NCI-H446 treated with DMSO at 0.1 percent for 48 hours (cell line): ENCODE measurements around the gene FHOD3.

Source experiments
- DNase-seq: peaks from one replicate; lab custom pipeline; 2025; lab: John Stamatoyannopoulos, UW

Gene FHOD3

GRCh38 chr18:36665952-36666351 is 368.4 kb downstream of the FHOD3 start:
- DNase-seq = no peak

- DNase-seq = no peak
Observed at GRCh38 chr18:36667811-36668210, 370.3 kb downstream of the FHOD3 start.

GRCh38 chr18:36668349-36668748 is 370.8 kb downstream of the FHOD3 start:
- no peak for DNase-seq

DNA sequence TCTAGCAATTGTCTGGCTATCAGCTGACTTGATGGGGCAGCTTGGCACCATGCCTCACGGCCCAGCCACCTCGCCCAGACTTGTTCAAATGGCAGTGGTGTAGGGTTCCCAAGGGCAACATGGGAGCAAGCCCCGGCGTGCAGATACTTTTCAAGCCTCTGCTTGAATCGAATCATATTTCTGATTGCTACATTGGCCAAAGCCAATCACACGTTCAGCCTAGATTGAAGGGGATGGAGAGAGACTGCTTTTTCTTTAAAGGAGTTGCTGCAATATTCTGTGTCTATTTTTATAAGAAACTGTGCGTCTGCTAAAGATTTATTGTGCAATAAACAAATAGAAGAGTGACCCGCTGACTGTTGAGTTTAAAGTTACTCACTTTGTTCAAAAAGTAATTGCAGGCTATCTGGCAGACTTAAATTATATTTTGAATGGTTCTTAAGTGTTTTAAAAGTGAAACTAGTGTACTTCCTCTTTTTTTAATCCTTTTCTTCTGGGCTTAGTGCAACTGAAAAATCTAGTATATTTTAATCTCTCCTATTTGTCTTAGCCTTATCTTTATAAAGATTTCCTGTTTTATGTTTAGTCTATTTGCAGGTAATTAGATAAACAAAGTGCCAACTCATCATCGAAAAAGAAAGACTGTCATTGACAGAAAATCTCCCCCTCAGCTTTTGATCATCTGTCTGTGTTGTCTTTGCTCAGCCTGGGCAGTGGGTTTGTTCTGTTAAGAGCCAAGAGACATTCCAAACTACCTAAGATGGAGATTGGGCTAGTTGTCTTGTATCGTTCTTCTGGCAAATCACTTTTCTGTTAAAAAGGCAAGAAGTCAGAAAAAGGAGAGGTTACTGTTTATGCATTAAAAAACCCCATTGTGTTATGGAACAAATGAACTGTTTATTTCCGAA is 375.2 kb downstream of the FHOD3 start:
- no peak for DNase-seq

DNA sequence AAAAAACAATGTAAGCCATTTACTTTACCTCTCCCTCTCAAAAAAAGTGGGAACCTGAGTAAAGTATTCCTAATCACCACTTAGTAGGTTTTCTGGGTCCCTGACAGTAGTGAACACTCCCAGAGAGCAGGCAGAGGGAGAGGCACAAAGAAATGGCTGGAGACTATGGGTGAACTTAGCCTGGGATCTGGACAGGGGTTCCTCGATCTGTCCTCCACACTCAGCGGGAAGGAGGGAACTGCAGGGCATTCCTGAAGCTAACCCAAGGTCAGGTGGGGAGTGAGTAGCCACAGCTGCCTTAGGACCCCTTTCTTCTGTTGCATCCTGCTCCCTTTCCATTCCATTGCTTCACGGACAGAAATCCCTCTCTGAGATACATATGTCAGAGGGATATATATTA is 375.9 kb downstream of the FHOD3 start:
- DNase-seq = no peak

DNA sequence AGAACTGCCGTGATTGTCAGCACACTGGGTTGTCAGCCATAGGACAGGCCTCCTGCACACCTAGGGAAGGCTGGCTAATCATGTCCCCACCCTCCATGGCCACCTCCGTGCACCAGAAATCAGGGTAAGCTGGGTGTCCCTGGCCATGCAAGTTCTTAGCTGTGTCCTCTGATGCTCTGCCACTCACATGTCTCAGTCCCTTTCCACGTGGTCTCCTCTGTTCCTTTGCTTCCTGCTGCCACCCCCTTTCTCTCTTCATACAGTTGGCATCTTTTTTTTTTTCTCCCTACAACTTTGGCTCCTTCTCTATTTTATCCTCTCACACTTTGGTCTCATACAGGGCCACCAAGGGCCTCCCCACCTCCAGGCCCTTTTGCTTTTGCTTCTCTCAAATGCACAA is 377.6 kb downstream of the FHOD3 start:
- DNase-seq = no peak

DNA sequence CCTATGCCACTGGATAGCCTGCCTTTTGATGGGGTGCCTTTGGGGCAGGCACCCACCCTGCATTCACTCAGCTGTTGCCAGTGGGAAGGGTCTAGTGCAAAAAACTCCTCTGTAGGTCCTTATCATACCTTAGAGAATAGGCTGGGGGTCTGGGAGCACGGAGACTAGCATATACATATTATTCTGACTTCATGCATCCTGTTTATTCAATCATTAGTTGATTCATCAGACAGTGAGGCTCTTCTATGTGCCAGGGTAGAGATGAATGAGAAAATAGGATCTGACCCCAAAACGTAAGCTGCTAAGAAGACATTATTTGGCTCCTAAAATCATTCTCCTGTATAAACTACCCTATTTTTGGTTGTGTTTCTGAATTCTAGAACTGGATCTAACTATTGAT is 378.0 kb downstream of the FHOD3 start:
- no peak for DNase-seq

DNA sequence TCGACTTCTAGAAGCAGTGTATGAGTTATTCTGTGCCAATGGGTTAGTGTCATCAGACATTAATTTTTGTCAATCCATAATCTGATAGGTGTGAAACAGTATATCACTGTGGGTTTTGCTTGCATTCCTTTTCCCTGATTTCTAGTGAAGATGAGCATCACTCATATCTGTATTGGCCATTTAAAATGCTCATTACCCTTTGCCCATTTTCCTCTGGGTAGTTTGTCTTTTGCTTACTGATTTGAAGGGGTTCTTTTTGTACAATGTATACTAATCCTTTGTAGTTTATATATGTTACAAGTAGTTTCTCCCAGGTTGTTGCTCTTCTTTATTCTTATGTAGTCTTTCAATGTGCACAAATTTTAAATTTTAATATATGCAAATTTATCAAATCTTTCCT is 379.1 kb downstream of the FHOD3 start:
- no peak for DNase-seq

- DNase-seq = no peak
Observed at GRCh38 chr18:36680042-36680441, 382.5 kb downstream of the FHOD3 start.

- DNase-seq = no peak
Observed at GRCh38 chr18:36685580-36685979, 388.1 kb downstream of the FHOD3 start.

GRCh38 chr18:36688020-36688965 is 390.8 kb downstream of the FHOD3 start:
- DNase-seq = peak; percentile 0

GRCh38 chr18:36692371-36692770 is 394.9 kb downstream of the FHOD3 start:
- DNase-seq = no peak

- DNase-seq = no peak
Observed at GRCh38 chr18:36692921-36693332, 395.4 kb downstream of the FHOD3 start.

DNA sequence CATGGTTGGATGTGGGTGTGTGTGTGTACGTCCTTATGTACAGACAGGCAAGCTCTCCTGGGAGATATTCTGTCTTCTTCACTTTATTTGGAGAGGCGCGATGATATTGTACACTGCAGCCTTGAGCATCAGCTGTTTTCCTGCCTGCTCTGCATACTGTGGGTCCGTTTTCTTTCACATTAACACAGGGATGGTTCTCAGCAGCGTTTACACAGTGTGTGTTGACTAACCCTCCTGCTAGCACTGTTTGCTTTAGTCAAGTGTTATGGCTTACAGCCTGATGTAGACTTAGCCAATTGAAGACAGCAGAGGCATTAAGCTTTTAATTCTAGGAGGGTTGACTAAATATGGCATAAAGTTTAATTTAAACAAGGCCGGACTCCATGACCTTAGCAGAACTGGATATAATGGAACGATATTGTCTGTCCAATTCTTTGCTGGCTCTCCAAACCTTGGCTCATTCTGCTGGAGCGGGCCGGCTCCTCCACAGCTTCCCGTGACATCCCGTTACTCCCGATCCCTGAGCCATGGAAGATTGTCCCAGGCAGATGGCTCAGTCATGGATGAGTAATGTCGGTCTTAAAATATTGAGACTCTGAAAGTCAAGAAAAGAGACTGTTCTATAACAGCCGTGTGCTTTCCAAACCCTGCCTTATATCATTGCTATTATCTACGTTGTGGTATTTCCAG is 396.6 kb downstream of the FHOD3 start:
- DNase-seq = peak; percentile 55

GRCh38 chr18:36695806-36696205 is 398.3 kb downstream of the FHOD3 start:
- no peak for DNase-seq

DNA sequence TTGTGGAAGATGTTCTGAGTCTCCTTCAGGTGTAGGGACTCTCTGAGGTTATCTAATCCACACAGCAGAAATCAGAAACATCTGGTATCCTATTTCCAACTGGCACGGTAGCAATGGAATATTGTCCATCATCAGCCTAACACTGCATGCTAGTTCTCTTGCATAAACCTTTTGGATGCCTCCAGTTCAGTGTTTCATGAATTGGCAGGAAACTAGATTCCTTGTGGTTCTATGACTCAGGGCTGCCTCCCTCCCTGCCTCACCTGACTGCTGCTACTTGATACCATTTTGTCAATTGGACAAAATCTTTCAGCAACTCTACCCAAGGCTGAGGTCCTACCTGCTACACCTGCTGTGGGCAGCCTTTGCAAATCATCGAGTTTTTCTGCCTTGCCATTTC is 400.4 kb downstream of the FHOD3 start:
- DNase-seq = no peak

GRCh38 chr18:36700955-36701354 is 403.4 kb downstream of the FHOD3 start:
- DNase-seq = no peak

DNA sequence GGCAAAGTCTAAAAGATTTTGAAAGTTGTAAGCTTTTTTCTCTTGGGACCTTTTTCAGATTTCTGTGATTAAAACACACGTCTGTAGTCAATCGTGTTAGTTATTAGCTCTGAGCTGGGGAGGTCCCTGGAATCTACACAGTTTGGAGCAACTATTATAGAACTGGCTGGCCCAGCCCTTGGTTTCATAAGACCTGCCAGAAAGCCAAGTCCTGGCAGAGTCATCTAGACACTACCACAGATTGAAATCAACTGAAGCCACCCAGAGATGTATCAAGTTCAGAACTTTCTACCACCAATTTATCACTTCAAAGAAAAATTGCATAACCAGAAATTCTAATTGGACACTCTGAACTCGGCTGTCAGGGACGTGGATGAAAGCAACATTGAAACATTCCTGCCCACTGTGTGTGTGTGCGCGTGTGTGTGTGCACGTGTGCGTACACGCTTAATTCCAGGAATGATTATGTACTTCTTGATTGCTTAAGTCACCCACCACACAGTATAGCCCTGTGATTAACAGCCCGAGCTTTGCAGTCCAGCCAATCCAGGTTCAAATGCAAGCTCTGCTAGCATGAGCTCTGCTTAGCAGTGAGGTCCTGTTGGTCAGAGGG is 405.0 kb downstream of the FHOD3 start:
- DNase-seq = no peak

- no peak for DNase-seq
Observed at GRCh38 chr18:36704156-36704555, 406.6 kb downstream of the FHOD3 start.

GRCh38 chr18:36706134-36706881 is 408.8 kb downstream of the FHOD3 start:
- peak; percentile 49 for DNase-seq

DNA sequence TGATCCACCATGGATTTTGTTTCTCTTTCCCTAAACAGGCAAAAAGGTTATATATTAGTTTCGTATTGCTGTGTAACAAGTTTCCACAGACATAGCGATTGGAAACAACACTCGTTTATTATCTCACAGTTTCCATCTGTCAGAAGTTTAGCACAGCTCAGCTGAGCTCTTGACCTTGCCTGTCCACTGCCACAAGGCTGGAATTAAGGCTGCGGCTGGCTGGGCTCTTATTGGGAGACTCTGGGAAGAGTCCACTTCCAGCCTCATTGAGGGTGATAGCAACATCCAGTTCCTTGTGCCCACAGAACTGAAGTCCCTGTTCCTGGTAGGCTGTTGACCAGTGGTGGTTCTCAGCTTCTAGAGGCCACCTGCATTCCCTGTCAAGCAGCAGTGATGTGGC is 410.9 kb downstream of the FHOD3 start:
- DNase-seq = no peak
